Vagina (tissue), 2 donors: ENCODE results near the gene CIB2.

Experiments
- POLR2A ChIP-seq, 2 donors: fragments of 450-650 bp; IDR thresholded peaks; one replicate each; pipeline ENCODE4 v1.6.1; 2017; ENCODE audit warnings: antibody characterized with exemption in 2 of 2, mild to moderate bottlenecking in 2 of 2, moderate library complexity in 2 of 2
- POLR2AphosphoS5 ChIP-seq, 2 donors: sonication (generic); formaldehyde crosslinking; IDR thresholded peaks; one replicate each; pipeline ENCODE4 v1.9.0; 2017; ENCODE audit warnings: antibody characterized with exemption in 2 of 2, mild to moderate bottlenecking in 2 of 2, low read depth in 1 of 2; ENCODE audit not compliant: insufficient read depth in 1 of 2
- TF ChIP-seq, protein P1 (sequence below), 3 experiments: fragments of 450-650 bp in 2 of 3; fragments of 200-600 bp in 1 of 3; sonication (generic) in 1 of 3; IDR thresholded peaks; one replicate each; pipeline ENCODE4 v1.5.1; 2017 to 2019; ENCODE audit warnings: antibody characterized with exemption in 3 of 3, mild to moderate bottlenecking in 2 of 3, moderate library complexity in 2 of 3

DNA sequence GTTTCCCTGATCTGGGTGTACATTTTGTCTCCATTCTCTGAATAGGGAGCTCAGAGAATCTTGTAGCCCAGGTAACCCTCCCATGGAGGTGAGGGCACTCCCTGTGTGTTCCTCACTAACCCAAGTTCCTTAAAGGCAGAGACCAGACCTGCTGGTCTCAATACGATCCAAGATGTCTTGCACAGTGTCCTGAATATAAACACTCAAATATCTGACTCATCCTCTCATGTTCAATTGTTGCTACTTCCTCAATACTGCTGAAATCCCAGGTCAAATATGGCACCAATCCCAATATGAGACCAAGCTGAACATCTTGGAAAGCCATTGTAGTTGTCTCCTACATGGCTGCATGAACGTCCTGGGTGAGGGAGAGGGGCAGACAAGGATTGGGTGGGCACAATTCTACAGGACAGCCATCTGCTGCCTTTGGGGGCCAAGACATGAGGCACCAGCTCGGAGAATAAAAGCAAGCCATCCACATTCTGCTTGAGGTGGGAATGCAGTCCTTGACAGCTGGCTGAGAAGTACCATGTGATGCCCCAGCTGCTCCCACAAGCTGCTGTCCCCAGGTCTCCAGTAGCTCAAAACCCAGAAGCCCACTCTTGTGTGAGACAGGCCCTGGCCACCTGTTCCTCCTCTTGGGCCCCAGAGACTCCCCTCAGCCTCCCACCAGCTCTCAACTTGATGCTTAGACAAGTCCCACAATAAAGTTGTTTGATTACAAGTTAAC is 72.0 kb downstream of the CIB2 start:
- TF ChIP-seq, protein P1, sequence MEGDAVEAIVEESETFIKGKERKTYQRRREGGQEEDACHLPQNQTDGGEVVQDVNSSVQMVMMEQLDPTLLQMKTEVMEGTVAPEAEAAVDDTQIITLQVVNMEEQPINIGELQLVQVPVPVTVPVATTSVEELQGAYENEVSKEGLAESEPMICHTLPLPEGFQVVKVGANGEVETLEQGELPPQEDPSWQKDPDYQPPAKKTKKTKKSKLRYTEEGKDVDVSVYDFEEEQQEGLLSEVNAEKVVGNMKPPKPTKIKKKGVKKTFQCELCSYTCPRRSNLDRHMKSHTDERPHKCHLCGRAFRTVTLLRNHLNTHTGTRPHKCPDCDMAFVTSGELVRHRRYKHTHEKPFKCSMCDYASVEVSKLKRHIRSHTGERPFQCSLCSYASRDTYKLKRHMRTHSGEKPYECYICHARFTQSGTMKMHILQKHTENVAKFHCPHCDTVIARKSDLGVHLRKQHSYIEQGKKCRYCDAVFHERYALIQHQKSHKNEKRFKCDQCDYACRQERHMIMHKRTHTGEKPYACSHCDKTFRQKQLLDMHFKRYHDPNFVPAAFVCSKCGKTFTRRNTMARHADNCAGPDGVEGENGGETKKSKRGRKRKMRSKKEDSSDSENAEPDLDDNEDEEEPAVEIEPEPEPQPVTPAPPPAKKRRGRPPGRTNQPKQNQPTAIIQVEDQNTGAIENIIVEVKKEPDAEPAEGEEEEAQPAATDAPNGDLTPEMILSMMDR (IDR thresholded peaks at IDR 0.05), result no peak
- TF ChIP-seq POLR2A (IDR thresholded peaks at IDR 0.05), result no peak
- TF ChIP-seq POLR2AphosphoS5 (IDR thresholded peaks at IDR 0.05; ENCODE audit: insufficient read depth in 1 of 2, low read depth in 1 of 2), result no peak
